Transverse colon (tissue), 4 donors: ENCODE data around the gene LPIN1.

Experiments
- CTCF ChIP-seq, 5 experiments: fragments of 200-600 bp in 3 of 5; fragments of 450-650 bp in 2 of 5; sonication (generic) in 3 of 5; IDR thresholded peaks; 1 replicate in 2 of 5; 2 replicates in 3 of 5; pipeline ENCODE4 v1.5.1; 2016 to 2017; ENCODE audit warnings: antibody characterized with exemption in 5 of 5, inconsistent platforms in 3 of 5, mild to moderate bottlenecking in 2 of 5, moderate library complexity in 1 of 5
- POLR2A ChIP-seq: fragments of 450-650 bp; IDR thresholded peaks from one replicate; pipeline ENCODE4 v1.6.1; 2016; ENCODE audit warnings: antibody characterized with exemption, mild to moderate bottlenecking, moderate library complexity
- POLR2AphosphoS5 ChIP-seq, 3 donors: sonication (generic); formaldehyde crosslinking; IDR thresholded peaks; one replicate each; pipeline ENCODE4 v1.6.1; 2016; ENCODE audit warnings: antibody characterized with exemption in 3 of 3

DNA sequence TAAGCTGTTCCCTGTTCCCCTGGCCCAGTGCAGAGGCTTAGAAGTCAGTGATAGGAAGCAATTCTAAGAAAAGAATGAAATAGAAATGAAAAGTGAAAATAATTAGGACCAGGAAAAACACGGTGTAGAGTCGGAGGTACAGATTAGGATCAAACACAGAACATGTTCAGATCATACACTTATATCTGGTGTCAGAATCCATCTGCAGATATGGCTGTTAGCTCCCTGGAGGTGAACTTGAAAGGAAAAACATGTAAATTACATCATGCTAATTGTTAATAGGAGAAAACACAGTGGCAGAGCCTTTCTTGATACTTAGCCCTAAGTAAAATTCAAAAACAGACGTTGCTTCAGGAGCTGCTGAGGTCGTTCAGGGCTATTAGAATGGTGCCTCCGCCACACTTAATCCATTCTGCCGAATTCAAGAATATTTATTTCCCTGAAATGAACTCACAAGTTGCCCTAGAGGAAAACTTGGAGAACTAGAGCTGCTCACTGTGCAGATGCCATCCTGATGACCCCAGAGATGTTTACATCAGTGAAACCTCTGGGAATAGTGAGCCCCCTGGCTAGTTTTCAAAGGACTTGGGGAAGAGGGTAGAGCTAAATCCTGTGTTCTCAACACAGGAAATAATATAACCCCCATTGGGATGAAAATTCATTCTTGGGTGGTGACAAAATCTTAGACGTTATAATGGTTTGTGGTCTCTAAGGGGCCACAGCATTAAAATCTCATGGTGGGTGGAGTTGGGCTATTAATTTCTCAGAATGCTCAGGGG lies 27.5 kb downstream of the LPIN1 start:
- no peak for TF ChIP-seq CTCF (IDR thresholded peaks at IDR 0.05)
- no peak for TF ChIP-seq POLR2AphosphoS5 (IDR thresholded peaks at IDR 0.05)
- no peak for TF ChIP-seq POLR2A
